GM23338 (cell line): Measurements from ENCODE around the gene GALNT7. TPM values are rescaled to one million over a fixed set of nuclear protein-coding genes. Genes with fewer than 3 reads are reported as not detected.

Experiments used
- ATAC-seq: fragments of 200-7000 bp; cut with Tn5 transposase; 3 replicates; pipeline ENCODE4 v1.9.1; 2020
- DNase-seq: peaks from one replicate; pipeline ENCODE4 v3.0.0-alpha.2; 2015; ENCODE audit warnings: low spot score
- H2AFZ ChIP-seq: fragments of 200-600 bp; sonication (generic); 2 replicates; pipeline ENCODE4 v1.8.0; 2016; ENCODE audit warnings: antibody characterized with exemption, mild to moderate bottlenecking, moderate library complexity
- H3F3A ChIP-seq: fragments of 200-600 bp; sonication (generic); replicated peaks from 2 replicates; pipeline ENCODE4 v1.8.0; 2017; ENCODE audit warnings: antibody characterized with exemption, mixed run types, low read depth
- H3K27ac ChIP-seq: fragments of 200-600 bp; sonication (generic); 2 replicates; pipeline ENCODE4 v1.6.1; 2016; ENCODE audit warnings: low read depth
- H3K27me3 ChIP-seq: fragments of 200-600 bp; sonication (generic); 2 replicates; pipeline ENCODE4 v1.8.0; 2016; ENCODE audit warnings: mild to moderate bottlenecking, mixed run types, moderate library complexity; ENCODE audit not compliant: insufficient read depth
- H3K36me3 ChIP-seq: fragments of 200-600 bp; sonication (generic); 2 replicates; pipeline ENCODE4 v1.8.0; 2016; ENCODE audit warnings: mild to moderate bottlenecking; ENCODE audit not compliant: insufficient read depth
- H3K4me1 ChIP-seq: fragments of 200-600 bp; sonication (generic); 2 replicates; pipeline ENCODE4 v1.8.0; 2016; ENCODE audit warnings: mild to moderate bottlenecking, moderate library complexity; ENCODE audit not compliant: insufficient read depth
- H3K4me2 ChIP-seq: fragments of 200-600 bp; sonication (generic); 2 replicates; pipeline ENCODE4 v1.7.1; 2017; ENCODE audit warnings: mixed run types
- H3K4me3 ChIP-seq: fragments of 200-600 bp; sonication (generic); 2 replicates; pipeline ENCODE4 v1.6.1; 2016; ENCODE audit warnings: mixed run types
- H3K79me2 ChIP-seq: fragments of 200-600 bp; sonication (generic); replicated peaks from 2 replicates; pipeline ENCODE4 v1.8.0; 2017; ENCODE audit warnings: mild to moderate bottlenecking; ENCODE audit not compliant: insufficient read depth
- H3K9me2 ChIP-seq: fragments of 200-600 bp; sonication (generic); 2 replicates; pipeline ENCODE4 v1.8.0; 2017; ENCODE audit not compliant: insufficient read depth
- H4K20me1 ChIP-seq: fragments of 200-600 bp; sonication (generic); replicated peaks from 2 replicates; pipeline ENCODE4 v1.8.0; 2017; ENCODE audit warnings: mild to moderate bottlenecking; ENCODE audit not compliant: insufficient read depth
- H3K27ac Mint-ChIP-seq: 2 replicates; pipeline ENCODE4 v1.8.0; 2020; ENCODE audit warnings: inconsistent platforms, mild to moderate bottlenecking, moderate library complexity, mixed read lengths
- H3K27me3 Mint-ChIP-seq: 3 replicates; pipeline ENCODE4 v1.8.0; 2022; ENCODE audit warnings: low read depth, mild to moderate bottlenecking, moderate library complexity, mixed read lengths, inconsistent platforms; ENCODE audit not compliant: insufficient read depth, poor library complexity
- H3K36me3 Mint-ChIP-seq: 3 replicates; pipeline ENCODE4 v1.8.0; 2021; ENCODE audit warnings: low read depth, mild to moderate bottlenecking, inconsistent platforms, moderate library complexity, mixed read lengths
- H3K4me1 Mint-ChIP-seq: 3 replicates; pipeline ENCODE4 v1.8.0; 2020; ENCODE audit warnings: mild to moderate bottlenecking, inconsistent platforms, mixed read lengths
- H3K4me3 Mint-ChIP-seq: 3 replicates; pipeline ENCODE4 v1.8.0; 2021; ENCODE audit warnings: moderate library complexity, mild to moderate bottlenecking, inconsistent platforms, mixed read lengths
- H3K9me3 Mint-ChIP-seq: 3 replicates; pipeline ENCODE4 v1.8.0; 2020; ENCODE audit warnings: moderate library complexity, mild to moderate bottlenecking, inconsistent platforms, mixed read lengths
- CREB1 ChIP-seq: fragments of 250-450 bp; sonication (Bioruptor Pico); IDR thresholded peaks from 2 replicates; pipeline ENCODE4 v1.5.0; 2020; ENCODE audit warnings: low read depth, mild to moderate bottlenecking, moderate library complexity
- CTCF ChIP-seq, 2 experiments: fragments of 200-600 bp in 1 of 2; sonication (generic) in 1 of 2; conservative IDR thresholded peaks; 2 replicates each; pipeline versions ENCODE4 v1.5.1 to v1.6.1; 2016 to 2017; ENCODE audit warnings: antibody characterized with exemption in 2 of 2, low read depth in 2 of 2, mild to moderate bottlenecking in 2 of 2, moderate library complexity in 1 of 2
- ETS1 ChIP-seq: IDR thresholded peaks from 2 replicates; pipeline ENCODE4 v1.6.1; 2016; ENCODE audit warnings: antibody characterized with exemption
- EZH2phosphoT487 ChIP-seq: fragments of 200-600 bp; sonication (generic); IDR thresholded peaks from one replicate; pipeline ENCODE4 v1.8.1; 2018; ENCODE audit warnings: antibody characterized with exemption; ENCODE audit not compliant: unreplicated experiment
- JUNB ChIP-seq: IDR thresholded peaks from one replicate; pipeline ENCODE4 v1.6.1; 2016; ENCODE audit warnings: antibody characterized with exemption; ENCODE audit not compliant: unreplicated experiment
- NANOG ChIP-seq: IDR thresholded peaks from 2 replicates; pipeline ENCODE4 v1.6.1; 2016; ENCODE audit warnings: antibody characterized with exemption, borderline replicate concordance
- POLR2AphosphoS5 ChIP-seq: IDR thresholded peaks from 2 replicates; pipeline ENCODE4 v1.6.1; 2016; ENCODE audit warnings: antibody characterized with exemption, low read depth
- ZNF114 ChIP-seq: fragments of 250-450 bp; sonication (Bioruptor Pico); IDR thresholded peaks from 2 replicates; pipeline ENCODE4 v1.5.0; 2020; ENCODE audit warnings: mild to moderate bottlenecking, moderate library complexity
- ZNF462 ChIP-seq: fragments of 250-450 bp; sonication (Bioruptor Pico); IDR thresholded peaks from 2 replicates; pipeline ENCODE4 v1.5.0; 2020; ENCODE audit warnings: mild to moderate bottlenecking, moderate library complexity
- polyA plus RNA-seq: library from polyadenylated mRNA; unstranded; fragments of >200 nt; fragmentation: Nextera tagmentation; extraction: Ambion mirVana; gene quantifications from 2 replicates; pipeline ENCODE4 v1.2.1, GENCODE V29; 2016
- total RNA-seq: library from RNA; depleted of rRNA; stranded (reverse); fragments of >200 nt; shearing (Covaris generic); gene quantifications from 2 replicates; pipeline ENCODE4 v1.2.3, GENCODE V29; 2014
- TF ChIP-seq, protein P1 (sequence below): IDR thresholded peaks from one replicate; pipeline ENCODE4 v1.6.1; 2018; ENCODE audit warnings: antibody characterized with exemption; ENCODE audit not compliant: unreplicated experiment

GALNT7 gene
- total and polyA plus RNA-seq, 2 experiments from 2014 or later = 31.8 to 72.2 TPM

DNA sequence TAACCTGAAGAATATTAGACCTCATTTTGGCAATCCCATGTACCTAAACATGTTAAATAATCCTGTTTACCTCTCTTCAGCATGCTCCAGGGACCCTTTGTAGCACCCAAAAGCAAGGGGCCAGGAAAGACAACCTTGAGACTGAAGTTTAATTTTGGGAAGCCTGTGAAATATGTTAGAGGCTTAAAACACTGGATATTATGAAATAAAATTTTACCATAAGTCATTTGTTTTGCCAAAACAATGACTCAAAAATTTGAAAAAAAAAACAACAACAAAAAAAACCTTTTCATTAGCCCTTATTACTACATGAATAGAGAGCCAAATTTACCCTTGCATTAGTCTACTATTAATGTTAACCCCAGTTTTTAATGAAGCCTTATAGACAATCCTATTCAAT is 115.9 kb downstream of the GALNT7 start:
- Histone ChIP-seq H3K9me2 (0 out of 2 replicates have a peak, but pooled peaks cover 3% of the 10 kb centered on the region), H3K27me3 (no peaks in the 10 kb centered on the region), H3K36me3 (peaks cover 34% of the 10 kb centered on the region), H4K20me1 (no peaks in the 10 kb centered on the region), H3K4me2 (no peak overlapping the region), H3K4me3 (no peak overlapping the region), H2AFZ (no peak overlapping the region), H3K4me1 (no peaks in the 10 kb centered on the region), H3K79me2 (peaks cover 72% of the 10 kb centered on the region), H3F3A (no peaks in the 10 kb centered on the region), H3K27ac (no peak overlapping the region)
- TF ChIP-seq JUNB = no peak
- TF ChIP-seq EZH2phosphoT487 = no peak
- peaks cover 61% of the 10 kb centered on the region for H3K9me3 Mint-ChIP-seq
- H3K4me1 Mint-ChIP-seq = no peaks in the 10 kb centered on the region
- ATAC-seq (no peak), DNase-seq (no peak)
- H3K36me3 Mint-ChIP-seq = peaks cover 74% of the 10 kb centered on the region
- no peak overlapping the region for H3K27ac Mint-ChIP-seq
- H3K4me3 Mint-ChIP-seq = no peak overlapping the region
- H3K27me3 Mint-ChIP-seq = peaks cover 6% of the 10 kb centered on the region

GRCh38 chr4:173287486-173287885 is 118.9 kb downstream of the GALNT7 start:
- Mint-ChIP-seq H3K9me3 (peaks cover 60% of the 10 kb centered on the region), H3K27ac (no peak overlapping the region), H3K4me1 (peaks cover 7% of the 10 kb centered on the region; the same call in 2 of the 3 replicates)
- TF ChIP-seq NANOG (no peak), EZH2phosphoT487 (no peak), CREB1 (CRISPR knock-in tag) (no peak), ZNF114 (no peak), ETS1 (no peak), POLR2AphosphoS5 (no peak), CTCF (conservative IDR thresholded peaks at IDR 0.05; ENCODE audit: low read depth in 2 of 2) (no peak), ZNF462 (no peak)
- TF ChIP-seq, protein P1, sequence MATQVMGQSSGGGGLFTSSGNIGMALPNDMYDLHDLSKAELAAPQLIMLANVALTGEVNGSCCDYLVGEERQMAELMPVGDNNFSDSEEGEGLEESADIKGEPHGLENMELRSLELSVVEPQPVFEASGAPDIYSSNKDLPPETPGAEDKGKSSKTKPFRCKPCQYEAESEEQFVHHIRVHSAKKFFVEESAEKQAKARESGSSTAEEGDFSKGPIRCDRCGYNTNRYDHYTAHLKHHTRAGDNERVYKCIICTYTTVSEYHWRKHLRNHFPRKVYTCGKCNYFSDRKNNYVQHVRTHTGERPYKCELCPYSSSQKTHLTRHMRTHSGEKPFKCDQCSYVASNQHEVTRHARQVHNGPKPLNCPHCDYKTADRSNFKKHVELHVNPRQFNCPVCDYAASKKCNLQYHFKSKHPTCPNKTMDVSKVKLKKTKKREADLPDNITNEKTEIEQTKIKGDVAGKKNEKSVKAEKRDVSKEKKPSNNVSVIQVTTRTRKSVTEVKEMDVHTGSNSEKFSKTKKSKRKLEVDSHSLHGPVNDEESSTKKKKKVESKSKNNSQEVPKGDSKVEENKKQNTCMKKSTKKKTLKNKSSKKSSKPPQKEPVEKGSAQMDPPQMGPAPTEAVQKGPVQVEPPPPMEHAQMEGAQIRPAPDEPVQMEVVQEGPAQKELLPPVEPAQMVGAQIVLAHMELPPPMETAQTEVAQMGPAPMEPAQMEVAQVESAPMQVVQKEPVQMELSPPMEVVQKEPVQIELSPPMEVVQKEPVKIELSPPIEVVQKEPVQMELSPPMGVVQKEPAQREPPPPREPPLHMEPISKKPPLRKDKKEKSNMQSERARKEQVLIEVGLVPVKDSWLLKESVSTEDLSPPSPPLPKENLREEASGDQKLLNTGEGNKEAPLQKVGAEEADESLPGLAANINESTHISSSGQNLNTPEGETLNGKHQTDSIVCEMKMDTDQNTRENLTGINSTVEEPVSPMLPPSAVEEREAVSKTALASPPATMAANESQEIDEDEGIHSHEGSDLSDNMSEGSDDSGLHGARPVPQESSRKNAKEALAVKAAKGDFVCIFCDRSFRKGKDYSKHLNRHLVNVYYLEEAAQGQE = no peak

More at GRCh38 chr4:173287486-173287885, 118.9 kb downstream of the GALNT7 start:
- no peak overlapping the region for H2AFZ ChIP-seq
- ATAC-seq (no peak), DNase-seq (no peak)
- H3K4me1 ChIP-seq = no peaks in the 10 kb centered on the region
- peaks cover 6% of the 10 kb centered on the region for H3K27me3 Mint-ChIP-seq
- H3K27me3 ChIP-seq = no peaks in the 10 kb centered on the region
- 0 out of 2 replicates have a peak, but pooled peaks cover 3% of the 10 kb centered on the region for H3K9me2 ChIP-seq
- H3K4me3 ChIP-seq = no peak overlapping the region
- H4K20me1 ChIP-seq = 0 out of 2 replicates have a peak, but pooled peaks cover 4% of the 10 kb centered on the region
- H3K36me3 Mint-ChIP-seq = peaks cover 60% of the 10 kb centered on the region
- peaks cover 34% of the 10 kb centered on the region for H3K36me3 ChIP-seq
- no peak overlapping the region for H3K27ac ChIP-seq
- no peak overlapping the region for H3K4me2 ChIP-seq
- H3K4me3 Mint-ChIP-seq = no peak overlapping the region
- H3F3A ChIP-seq = no peaks in the 10 kb centered on the region
- H3K79me2 ChIP-seq = peaks cover 64% of the 10 kb centered on the region
